ENCODE data around the gene DTHD1. TPM values are rescaled to one million over a fixed set of nuclear protein-coding genes. Genes with fewer than 3 reads are reported as not detected.

The DTHD1 gene
- total RNA-seq, 1 experiment from 2014 or later: not detected

DNA sequence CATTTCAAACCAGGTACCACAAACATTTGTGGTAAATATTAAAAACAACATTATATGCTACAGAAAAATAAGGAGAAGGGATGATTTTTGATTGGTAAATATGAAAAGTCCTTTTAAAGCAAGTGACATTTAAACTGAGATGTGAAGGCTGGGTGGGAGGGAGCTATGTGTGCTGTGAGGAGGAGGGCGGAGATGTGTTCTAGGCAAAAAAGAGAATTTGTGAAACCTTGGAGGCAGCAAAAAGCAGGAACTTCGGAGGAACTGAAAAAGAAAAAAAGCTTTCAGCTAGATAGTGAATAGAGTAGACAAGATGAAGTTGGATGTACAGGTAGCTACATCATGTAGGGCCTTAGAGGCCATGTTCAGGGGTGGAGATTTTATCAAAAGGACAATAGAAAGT lies 27.0 kb upstream of the DTHD1 start:
- H3K36me3 ChIP-seq (ENCODE audit: control insufficient read depth, insufficient read depth, low read length): no peaks in the 10 kb centered on the region
- H3K9me3 ChIP-seq: no peaks in the 10 kb centered on the region
- H3K27me3 Mint-ChIP-seq (ENCODE audit: insufficient read depth, unreplicated experiment): no peaks in the 10 kb centered on the region
- intact Hi-C loops (cut with micrococcal nuclease; ENCODE audit: unreplicated experiment): no loop called here
- no peaks in the 10 kb centered on the region for H3K9me3 Mint-ChIP-seq (ENCODE audit: unreplicated experiment)
- BruUV-seq (replicated peaks): no TSS peak
- ChIA-PET POLR2A (no interaction called here), CTCF (no interaction called here)
- DNase-seq: no peak
- no peak overlapping the region for H3K4me3 ChIP-seq (ENCODE audit: low read depth, low read length)
- H3K4me3 Mint-ChIP-seq (ENCODE audit: unreplicated experiment): no peak overlapping the region
- H3K27me3 ChIP-seq (replicated peaks; ENCODE audit: control insufficient read depth, insufficient read depth, low read length): no peaks in the 10 kb centered on the region
- TF ChIP-seq, protein P1, sequence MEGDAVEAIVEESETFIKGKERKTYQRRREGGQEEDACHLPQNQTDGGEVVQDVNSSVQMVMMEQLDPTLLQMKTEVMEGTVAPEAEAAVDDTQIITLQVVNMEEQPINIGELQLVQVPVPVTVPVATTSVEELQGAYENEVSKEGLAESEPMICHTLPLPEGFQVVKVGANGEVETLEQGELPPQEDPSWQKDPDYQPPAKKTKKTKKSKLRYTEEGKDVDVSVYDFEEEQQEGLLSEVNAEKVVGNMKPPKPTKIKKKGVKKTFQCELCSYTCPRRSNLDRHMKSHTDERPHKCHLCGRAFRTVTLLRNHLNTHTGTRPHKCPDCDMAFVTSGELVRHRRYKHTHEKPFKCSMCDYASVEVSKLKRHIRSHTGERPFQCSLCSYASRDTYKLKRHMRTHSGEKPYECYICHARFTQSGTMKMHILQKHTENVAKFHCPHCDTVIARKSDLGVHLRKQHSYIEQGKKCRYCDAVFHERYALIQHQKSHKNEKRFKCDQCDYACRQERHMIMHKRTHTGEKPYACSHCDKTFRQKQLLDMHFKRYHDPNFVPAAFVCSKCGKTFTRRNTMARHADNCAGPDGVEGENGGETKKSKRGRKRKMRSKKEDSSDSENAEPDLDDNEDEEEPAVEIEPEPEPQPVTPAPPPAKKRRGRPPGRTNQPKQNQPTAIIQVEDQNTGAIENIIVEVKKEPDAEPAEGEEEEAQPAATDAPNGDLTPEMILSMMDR (IDR thresholded peaks at IDR 0.05; ENCODE audit: insufficient read depth in 1 of 2, low read depth in 1 of 2, low read length in 1 of 2, severe bottlenecking in 1 of 2, unreplicated experiment in 1 of 2): no peak
- no peak overlapping the region for H3K27ac Mint-ChIP-seq (ENCODE audit: unreplicated experiment)
- H3K4me1 Mint-ChIP-seq (ENCODE audit: low read depth, unreplicated experiment): no peaks in the 10 kb centered on the region
- no peaks in the 10 kb centered on the region for H3K36me3 Mint-ChIP-seq (ENCODE audit: insufficient read depth, unreplicated experiment)
- no peaks in the 10 kb centered on the region for H3K4me1 ChIP-seq

DNA sequence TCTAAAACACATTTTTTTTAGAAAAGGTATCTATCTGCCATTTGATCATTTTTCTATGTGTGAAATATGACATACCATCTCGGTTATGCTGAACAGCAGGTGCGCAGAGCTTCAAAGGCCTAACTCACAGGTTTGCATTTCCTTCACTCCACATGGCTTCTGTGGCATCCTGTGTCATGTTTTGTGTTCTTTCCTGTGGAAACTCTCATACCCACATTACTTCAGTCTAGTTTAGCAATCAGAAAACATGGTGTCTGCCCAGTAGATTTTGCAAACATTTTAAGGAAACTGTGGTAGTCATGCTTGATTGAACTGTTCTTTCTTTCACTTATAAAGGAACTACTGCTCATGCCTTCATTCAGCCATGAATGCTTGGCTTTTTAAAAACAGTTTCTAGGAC lies 25.8 kb upstream of the DTHD1 start:
- H3K4me3 ChIP-seq (ENCODE audit: low read depth, low read length): no peak overlapping the region
- Mint-ChIP-seq H3K36me3 (ENCODE audit: insufficient read depth, unreplicated experiment) (no peaks in the 10 kb centered on the region), H3K4me3 (ENCODE audit: unreplicated experiment) (no peak overlapping the region), H3K4me1 (ENCODE audit: low read depth, unreplicated experiment) (no peaks in the 10 kb centered on the region), H3K27me3 (ENCODE audit: insufficient read depth, unreplicated experiment) (no peaks in the 10 kb centered on the region), H3K9me3 (ENCODE audit: unreplicated experiment) (no peaks in the 10 kb centered on the region), H3K27ac (ENCODE audit: unreplicated experiment) (no peak overlapping the region)
- TF ChIP-seq, protein P1 (IDR thresholded peaks at IDR 0.05; ENCODE audit: insufficient read depth in 1 of 2, low read depth in 1 of 2, low read length in 1 of 2, severe bottlenecking in 1 of 2, unreplicated experiment in 1 of 2): no peak
- H3K9me3 ChIP-seq: no peaks in the 10 kb centered on the region
- no peaks in the 10 kb centered on the region for H3K27me3 ChIP-seq (replicated peaks; ENCODE audit: control insufficient read depth, insufficient read depth, low read length)
- H3K36me3 ChIP-seq (ENCODE audit: control insufficient read depth, insufficient read depth, low read length): no peaks in the 10 kb centered on the region
- intact Hi-C loops (cut with micrococcal nuclease; ENCODE audit: unreplicated experiment): no loop called here
- ChIA-PET POLR2A (no interaction called here), CTCF (no interaction called here)
- no TSS peak for BruUV-seq (replicated peaks)
- no peaks in the 10 kb centered on the region for H3K4me1 ChIP-seq
- DNase-seq: no peak

DNA sequence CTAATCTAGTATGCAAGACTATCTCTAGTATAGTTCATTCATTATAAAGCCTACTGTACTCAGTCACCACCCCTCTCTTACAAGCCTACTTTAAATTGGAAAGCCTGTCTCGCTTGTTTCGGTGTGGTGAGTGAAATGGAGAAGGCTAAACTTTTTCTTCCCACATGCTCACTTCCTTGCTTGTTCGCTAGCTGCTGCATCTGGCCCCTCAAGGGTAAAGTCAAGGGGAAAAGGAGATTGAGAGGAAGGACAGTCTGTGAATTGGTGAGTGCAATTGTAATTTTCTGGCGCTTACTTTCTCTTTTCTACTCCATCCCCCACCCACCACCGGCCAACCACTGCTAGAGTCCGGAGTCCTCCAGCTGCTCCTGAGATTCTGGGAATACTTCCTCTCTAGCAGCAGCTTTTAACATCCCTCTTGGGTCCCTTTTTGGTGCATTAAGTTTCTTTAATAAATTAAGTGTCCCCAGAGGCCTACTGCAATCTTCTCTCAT lies 25.0 kb upstream of the DTHD1 start:
- Histone ChIP-seq H3K4me1 (no peaks in the 10 kb centered on the region), H3K4me3 (ENCODE audit: low read depth, low read length) (no peak overlapping the region), H3K36me3 (ENCODE audit: control insufficient read depth, insufficient read depth, low read length) (no peaks in the 10 kb centered on the region), H3K27me3 (replicated peaks; ENCODE audit: control insufficient read depth, insufficient read depth, low read length) (no peaks in the 10 kb centered on the region), H3K9me3 (no peaks in the 10 kb centered on the region)
- POLR2A ChIA-PET: no interaction called here
- BruUV-seq (replicated peaks): no TSS peak
- Mint-ChIP-seq H3K4me1 (ENCODE audit: low read depth, unreplicated experiment) (no peaks in the 10 kb centered on the region), H3K4me3 (ENCODE audit: unreplicated experiment) (no peak overlapping the region), H3K27ac (ENCODE audit: unreplicated experiment) (no peak overlapping the region), H3K9me3 (ENCODE audit: unreplicated experiment) (no peaks in the 10 kb centered on the region), H3K27me3 (ENCODE audit: insufficient read depth, unreplicated experiment) (no peaks in the 10 kb centered on the region), H3K36me3 (ENCODE audit: insufficient read depth, unreplicated experiment) (no peaks in the 10 kb centered on the region)
- TF ChIP-seq, protein P1 (IDR thresholded peaks at IDR 0.05; ENCODE audit: insufficient read depth in 1 of 2, low read depth in 1 of 2, low read length in 1 of 2, severe bottlenecking in 1 of 2, unreplicated experiment in 1 of 2): no peak
- no peak for DNase-seq
- CTCF ChIA-PET: no interaction called here
- intact Hi-C loops (cut with micrococcal nuclease; ENCODE audit: unreplicated experiment): no loop called here

Measured in Caco-2 (cell line).